Mucosa of descending colon (tissue), 3 donors: ENCODE measurements around the gene KLK13. TPM values are rescaled to one million over a fixed set of nuclear protein-coding genes. Genes with fewer than 3 reads are reported as not detected.
A peak's percentile ranks its signal among the peaks of the same experiment; 100 is the strongest.

Experiments
- ATAC-seq: fragments of 200-7000 bp; cut with Tn5 transposase; one replicate; pipeline ENCODE4 v1.9.1; 2020; ENCODE audit warnings: mild to moderate bottlenecking, moderate library complexity
- DNase-seq, 3 donors: peaks; one replicate each; pipeline ENCODE4 v3.0.0-alpha.2; 2020
- H3K36me3 ChIP-seq: fragments of 200-600 bp; one replicate; pipeline ENCODE4 v1.8.0; 2021; ENCODE audit warnings: low read depth, mild to moderate bottlenecking
- H3K4me1 ChIP-seq: fragments of 200-600 bp; one replicate; pipeline ENCODE4 v1.8.0; 2021; ENCODE audit warnings: low read depth, mild to moderate bottlenecking
- H3K4me3 ChIP-seq: fragments of 200-600 bp; one replicate; pipeline ENCODE4 v1.8.0; 2021; ENCODE audit warnings: mild to moderate bottlenecking
- H3K9me3 ChIP-seq: fragments of 200-600 bp; one replicate; pipeline ENCODE4 v1.8.0; 2021; ENCODE audit warnings: mild to moderate bottlenecking
- intact Hi-C, 2 donors: fragments of 100-400 bp; cut with DNase I in 1 of 2; cut with micrococcal nuclease in 1 of 2; formaldehyde crosslinking; loops; one replicate each; pipeline versions ENCODE4 v1.11.0 to v1.11.1; 2022; cut with DNase I, micrococcal nuclease
- total RNA-seq, 3 donors: library from RNA; stranded (reverse); fragmentation: NEBNext Ultra II Directional in 2 of 3; extraction: Animal tissue kit (Norgen Biotek cat#: 25700) in 2 of 3; gene quantifications; one replicate each; pipeline versions ENCODE4 v1.2.1 to v1.2.4, GENCODE V29; 2021 to 2023
- TF ChIP-seq, protein P1 (sequence below): fragments of 200-600 bp; IDR thresholded peaks from one replicate; pipeline ENCODE4 v1.8.0; 2022; ENCODE audit warnings: antibody characterized with exemption, mild to moderate bottlenecking
- donor health status: DM: no; HTN: no; CAD: no; lungs with moderate emphysema.
- donor health status: DM: no; HTN: no; CAD: no.
- donor health status: DM: no; HTN: yes; CAD: no.

The KLK13 gene
- total RNA-seq, 3 donors from 2014 or later, result 0.22 to 2.7 (median 0.84) TPM

DNA sequence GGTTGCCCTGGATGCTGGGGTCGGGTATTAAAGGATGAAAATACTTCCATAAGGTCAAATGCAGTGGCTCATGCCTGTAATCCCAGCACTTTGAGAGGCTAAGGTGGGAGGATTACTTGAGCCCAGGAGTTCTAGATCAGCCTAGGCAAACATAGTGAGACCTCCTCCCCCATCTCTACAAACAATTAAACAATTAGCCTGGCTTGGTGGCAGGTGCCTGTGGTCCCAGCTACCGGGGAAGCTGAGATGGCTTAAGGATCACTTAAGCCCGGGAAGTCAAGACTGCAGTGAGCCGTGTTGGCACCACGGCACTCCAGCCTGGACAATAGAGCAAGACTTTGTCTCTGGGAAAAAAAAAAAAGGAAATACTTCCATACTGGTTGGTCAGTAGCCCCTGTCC is 40.0 kb downstream of the KLK13 start:
- ATAC-seq (no peak), DNase-seq (no peak)
- Histone ChIP-seq H3K4me1 (no peaks in the 10 kb centered on the region), H3K9me3 (no peaks in the 10 kb centered on the region), H3K4me3 (no peak overlapping the region), H3K36me3 (no peaks in the 10 kb centered on the region)
- intact Hi-C loops, result no loop called here
- TF ChIP-seq, protein P1, sequence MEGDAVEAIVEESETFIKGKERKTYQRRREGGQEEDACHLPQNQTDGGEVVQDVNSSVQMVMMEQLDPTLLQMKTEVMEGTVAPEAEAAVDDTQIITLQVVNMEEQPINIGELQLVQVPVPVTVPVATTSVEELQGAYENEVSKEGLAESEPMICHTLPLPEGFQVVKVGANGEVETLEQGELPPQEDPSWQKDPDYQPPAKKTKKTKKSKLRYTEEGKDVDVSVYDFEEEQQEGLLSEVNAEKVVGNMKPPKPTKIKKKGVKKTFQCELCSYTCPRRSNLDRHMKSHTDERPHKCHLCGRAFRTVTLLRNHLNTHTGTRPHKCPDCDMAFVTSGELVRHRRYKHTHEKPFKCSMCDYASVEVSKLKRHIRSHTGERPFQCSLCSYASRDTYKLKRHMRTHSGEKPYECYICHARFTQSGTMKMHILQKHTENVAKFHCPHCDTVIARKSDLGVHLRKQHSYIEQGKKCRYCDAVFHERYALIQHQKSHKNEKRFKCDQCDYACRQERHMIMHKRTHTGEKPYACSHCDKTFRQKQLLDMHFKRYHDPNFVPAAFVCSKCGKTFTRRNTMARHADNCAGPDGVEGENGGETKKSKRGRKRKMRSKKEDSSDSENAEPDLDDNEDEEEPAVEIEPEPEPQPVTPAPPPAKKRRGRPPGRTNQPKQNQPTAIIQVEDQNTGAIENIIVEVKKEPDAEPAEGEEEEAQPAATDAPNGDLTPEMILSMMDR, result no peak

DNA sequence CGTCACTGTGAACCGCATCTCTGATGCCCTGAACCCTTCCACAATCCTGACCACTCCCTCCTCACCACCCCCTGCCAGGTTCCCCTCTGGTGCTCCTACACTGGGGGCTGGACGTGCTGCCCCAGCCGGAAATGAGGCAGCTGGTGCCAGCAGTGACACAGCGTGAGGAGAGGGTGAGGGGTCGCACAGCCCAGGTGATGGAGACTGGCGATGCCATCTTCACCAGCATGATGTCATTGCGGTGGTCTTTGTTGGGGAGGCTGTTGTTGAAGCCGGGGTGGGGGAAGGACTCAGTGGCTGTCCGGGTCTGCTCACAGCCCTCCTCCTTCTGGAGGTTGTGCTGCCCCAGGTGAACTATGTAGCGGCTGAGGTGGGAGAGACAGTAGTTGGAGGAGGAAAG is 40.9 kb downstream of the KLK13 start:
- ATAC-seq (no peak), DNase-seq (no peak)
- no peaks in the 10 kb centered on the region for H3K9me3 ChIP-seq
- no peak overlapping the region for H3K4me3 ChIP-seq
- no peaks in the 10 kb centered on the region for H3K36me3 ChIP-seq
- intact Hi-C loops, result no loop called here
- peaks cover 4% of the 10 kb centered on the region for H3K4me1 ChIP-seq
- TF ChIP-seq, protein P1, result no peak

DNA sequence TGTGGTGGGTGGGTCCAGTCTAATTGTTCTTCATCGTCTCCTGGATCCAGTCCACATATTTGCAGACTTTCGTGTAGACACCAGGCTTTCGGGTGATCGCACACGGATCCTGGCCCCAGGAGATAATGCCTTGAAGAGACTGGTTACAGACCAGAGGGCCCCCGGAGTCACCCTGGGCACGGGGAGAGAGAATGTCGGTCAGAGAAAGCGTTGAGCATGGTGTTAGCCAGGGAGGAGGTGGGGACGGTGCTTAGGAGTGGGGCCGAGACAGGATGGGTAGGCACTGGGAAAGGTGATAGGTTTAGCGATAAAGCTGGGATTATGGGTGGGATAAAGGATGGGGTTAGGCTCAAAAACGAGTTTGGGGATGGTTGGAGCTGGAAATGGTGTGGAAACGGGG is 42.4 kb downstream of the KLK13 start:
- no peak for ATAC-seq
- no peak overlapping the region for H3K4me3 ChIP-seq
- no peaks in the 10 kb centered on the region for H3K9me3 ChIP-seq
- peaks cover 4% of the 10 kb centered on the region for H3K4me1 ChIP-seq
- intact Hi-C loops, result no loop called here
- DNase-seq, result no peak
- TF ChIP-seq, protein P1, result no peak
- no peaks in the 10 kb centered on the region for H3K36me3 ChIP-seq

DNA sequence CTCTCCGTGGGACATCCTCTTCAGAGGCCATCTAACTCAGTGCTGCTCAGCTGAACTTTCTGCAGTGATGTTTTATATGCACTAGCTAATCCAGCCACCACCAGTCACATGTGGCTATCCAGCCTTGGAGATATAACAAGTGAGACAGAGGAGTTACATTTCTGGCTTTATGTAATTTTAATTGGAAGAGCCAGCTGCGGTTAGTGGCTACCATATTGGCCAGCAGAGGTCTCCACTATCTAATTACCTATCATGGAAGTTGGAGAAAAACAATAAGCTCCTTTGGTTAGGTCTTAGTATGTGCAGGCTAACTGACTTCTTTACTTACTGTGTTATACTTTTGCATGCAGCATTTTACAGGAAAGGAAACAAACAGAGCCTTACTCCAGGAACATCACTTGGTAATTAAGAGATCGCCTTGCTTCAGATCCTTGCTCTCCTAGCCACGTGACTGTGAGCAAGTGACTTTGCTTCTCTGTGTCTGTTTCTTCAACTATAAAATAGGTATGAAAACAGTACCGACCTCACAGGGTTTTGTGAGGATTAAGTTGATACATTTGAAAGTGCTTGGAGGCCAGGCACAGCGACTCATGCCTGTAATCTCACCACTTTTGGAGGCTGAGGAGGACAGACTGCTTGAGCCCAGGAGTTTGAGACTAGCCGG is 43.8 kb downstream of the KLK13 start:
- H3K4me1 ChIP-seq, result peaks cover 4% of the 10 kb centered on the region
- ATAC-seq, result peak; percentile 44
- no peaks in the 10 kb centered on the region for H3K9me3 ChIP-seq
- intact Hi-C loops, result no loop called here
- TF ChIP-seq, protein P1, result no peak
- no peak overlapping the region for H3K4me3 ChIP-seq
- no peaks in the 10 kb centered on the region for H3K36me3 ChIP-seq
- peak in 1 of 3 donors; percentile 50 for DNase-seq

DNA sequence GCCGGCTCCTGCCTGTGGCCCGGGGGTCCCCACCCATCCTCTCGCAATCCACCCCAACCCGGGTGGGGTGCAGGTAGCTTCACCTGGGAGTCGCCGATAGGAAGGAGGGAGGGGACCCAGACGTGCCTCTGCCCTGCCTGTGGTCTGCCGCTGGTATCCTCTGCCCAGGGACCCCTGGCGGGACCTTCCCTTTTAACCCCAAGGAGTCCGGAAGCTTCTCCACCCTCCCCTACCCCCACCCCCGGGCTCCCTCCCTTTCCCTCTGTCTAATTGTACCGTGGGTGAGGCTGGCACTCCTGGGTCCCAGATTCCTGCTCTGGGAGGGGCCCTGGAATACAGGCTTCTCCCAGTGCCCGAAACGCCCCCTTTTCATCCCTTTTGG is 45.4 kb downstream of the KLK13 start, which contains the start of gene KLK10:
KLK10 (minus strand) TSS at position 166 of the 382 bp plus-strand sequence. CDS start 579 bp downstream, outside the sequence.
- peaks cover 4% of the 10 kb centered on the region for H3K4me1 ChIP-seq
- H3K4me3 ChIP-seq, result no peak within 1 kb of the TSS
- DNase-seq, result no peak
- ATAC-seq, result peak; percentile 6
- intact Hi-C loops, result no loop called here
- no peaks in the 10 kb centered on the region for H3K36me3 ChIP-seq
- TF ChIP-seq, protein P1, result no peak
- no peaks in the 10 kb centered on the region for H3K9me3 ChIP-seq
